OCI-LY7 (cell line): ENCODE measurements around the gene COG4. TPM values are rescaled to one million over a fixed set of nuclear protein-coding genes. Genes with fewer than 3 reads are reported as not detected.

Experiments used
- BruUV-seq: library from RNA; stranded (reverse); fragments of 400-500 nt; replicated peaks from 2 replicates; lab custom pipeline; 2021; lab: Mats Ljungman, UMichigan
- CTCF ChIA-PET: fragments of 300-600 bp; sonication (Branson Sonifier 250); formaldehyde crosslinking; loops from one replicate; lab custom pipeline; 2022; ENCODE audit warnings: antibody characterized with exemption; ENCODE audit not compliant: unreplicated experiment; lab: Charles Lee
- POLR2A ChIA-PET: fragments of 300-600 bp; sonication (Branson Sonifier 250); formaldehyde crosslinking; loops from one replicate; lab custom pipeline; 2022; ENCODE audit warnings: antibody characterized with exemption; lab: Charles Lee
- DNase-seq: peaks from one replicate; pipeline ENCODE4 v3.0.0-alpha.2; 2015; ENCODE audit warnings: low spot score
- H2AFZ ChIP-seq: fragments of 200-600 bp; sonication (generic), shearing (Covaris generic); 2 replicates; pipeline ENCODE4 v1.6.1; 2014; ENCODE audit warnings: mild to moderate bottlenecking, antibody characterized with exemption, low read length, moderate library complexity
- H3K27ac ChIP-seq: fragments of 200-600 bp; sonication (generic); 2 replicates; pipeline ENCODE4 v1.5.1; 2014; ENCODE audit warnings: mixed run types, low read depth, mild to moderate bottlenecking, moderate library complexity, low read length, inconsistent platforms; ENCODE audit not compliant: poor library complexity, severe bottlenecking
- H3K36me3 ChIP-seq: fragments of 200-600 bp; sonication (generic); 2 replicates; pipeline ENCODE4 v1.6.1; 2014; ENCODE audit warnings: mild to moderate bottlenecking, antibody characterized with exemption, low read length, moderate library complexity, mixed read lengths; ENCODE audit not compliant: insufficient read depth
- H3K4me1 ChIP-seq: fragments of 200-600 bp; sonication (generic); 2 replicates; pipeline ENCODE4 v1.5.1; 2014; ENCODE audit warnings: mild to moderate bottlenecking, low read length; ENCODE audit not compliant: insufficient read depth, poor library complexity, severe bottlenecking
- H3K4me2 ChIP-seq: fragments of 200-600 bp; sonication (generic); 2 replicates; pipeline ENCODE4 v1.6.1; 2014; ENCODE audit warnings: mild to moderate bottlenecking, low read length
- H3K4me3 ChIP-seq: fragments of 200-600 bp; sonication (generic); 2 replicates; pipeline ENCODE4 v1.5.1; 2014; ENCODE audit warnings: mild to moderate bottlenecking, low read depth, low read length; ENCODE audit not compliant: poor library complexity, severe bottlenecking
- H3K79me2 ChIP-seq: fragments of 200-600 bp; sonication (generic); 2 replicates; pipeline ENCODE4 v1.6.1; 2016; ENCODE audit warnings: low read depth, mild to moderate bottlenecking, low read length, moderate library complexity, mixed read lengths; ENCODE audit not compliant: insufficient read depth
- H3K9me2 ChIP-seq: fragments of 200-600 bp; sonication (generic); 2 replicates; pipeline ENCODE4 v1.6.1; 2016; ENCODE audit warnings: mild to moderate bottlenecking, low read length, mixed read lengths; ENCODE audit not compliant: insufficient read depth
- H3K9me3 ChIP-seq: fragments of 200-600 bp; sonication (generic); 2 replicates; pipeline ENCODE4 v1.6.1; 2014; ENCODE audit warnings: mild to moderate bottlenecking, mixed run types, low read length, mixed read lengths
- H4K20me1 ChIP-seq: fragments of 200-600 bp; sonication (generic); 2 replicates; pipeline ENCODE4 v1.6.1; 2014; ENCODE audit warnings: mild to moderate bottlenecking, antibody characterized with exemption, low read length, moderate library complexity, mixed read lengths; ENCODE audit not compliant: insufficient read depth
- EZH2phosphoT487 ChIP-seq: fragments of 200-600 bp; sonication (generic); IDR thresholded peaks from 2 replicates; pipeline ENCODE4 v1.6.1; 2018; ENCODE audit warnings: low read depth, borderline replicate concordance, mild to moderate bottlenecking, mixed run types, antibody characterized with exemption, low read length, moderate library complexity, mixed read lengths
- intact Hi-C: fragments of 100-400 bp; cut with micrococcal nuclease; formaldehyde crosslinking; loops from one replicate; pipeline ENCODE4 v1.10.0; 2022; ENCODE audit not compliant: unreplicated experiment
- total RNA-seq, 2 experiments: library from RNA; depleted of rRNA in 1 of 2; stranded (reverse); fragments of >200 nt in 1 of 2; shearing (Covaris generic) in 1 of 2; gene quantifications; 2 replicates each; pipeline ENCODE4 v1.2.3, GENCODE V29; 2014 to 2022
- TF ChIP-seq, protein P1 (sequence below): fragments of 200-600 bp; sonication (generic); conservative IDR thresholded peaks from 2 replicates; pipeline ENCODE4 v1.5.1; 2014; ENCODE audit warnings: mild to moderate bottlenecking, antibody characterized with exemption, low read length, moderate library complexity, mixed read lengths

The COG4 gene
- total RNA-seq, 2 experiments from 2014 or later = 48.8 to 100 TPM

DNA sequence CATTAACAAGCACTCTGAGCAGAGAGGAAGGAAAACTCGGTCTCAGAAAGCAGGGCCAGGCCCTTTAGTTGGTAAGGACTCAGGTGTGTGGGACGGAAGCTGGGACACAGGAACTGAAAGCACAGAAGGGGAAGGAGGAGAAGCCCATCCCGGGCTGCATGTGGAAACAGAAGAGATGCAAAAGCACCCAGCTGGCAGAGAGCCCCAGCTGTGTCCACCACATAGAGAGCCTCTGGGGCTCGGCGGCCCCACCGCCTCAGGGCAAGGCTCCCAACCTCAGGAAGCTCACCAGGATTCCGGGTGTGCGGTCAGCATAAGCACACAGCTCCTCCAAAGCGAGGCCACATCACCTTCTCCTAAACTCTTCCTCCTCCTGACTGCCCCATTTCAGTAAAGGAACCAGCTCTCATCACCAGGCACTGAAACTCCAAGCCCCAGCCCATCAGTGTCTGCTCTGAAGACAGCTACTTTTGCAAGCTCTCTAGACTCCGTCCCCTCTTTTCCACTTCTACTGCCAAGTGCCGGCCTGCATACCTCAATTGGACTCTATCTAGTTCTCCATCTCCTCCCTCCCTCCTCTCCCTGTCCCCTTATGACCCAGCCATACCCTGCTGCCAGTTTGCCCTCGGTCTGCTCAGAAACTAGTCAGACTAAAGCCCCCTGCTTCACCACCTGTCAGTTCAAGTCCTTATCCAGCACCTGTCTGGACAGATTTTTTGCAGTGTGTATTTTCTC, 90.5 kb downstream of the COG4 start:
- no peak overlapping the region for H2AFZ ChIP-seq
- peak overlapping the region; percentile 60 for H3K4me3 ChIP-seq
- CTCF ChIA-PET = interaction anchor here (0.5 to 1.2 kb wide), 2 partner anchors 11 to 20 kb away, joined by 3 read pairs; no protein-coding TSS in a partner anchor
- H3K27ac ChIP-seq = peak overlapping the region; percentile 100
- H4K20me1 ChIP-seq = no peaks in the 10 kb centered on the region
- peak; percentile 89 for DNase-seq
- H3K36me3 ChIP-seq = peaks cover 19% of the 10 kb centered on the region
- no TSS peak for BruUV-seq
- H3K4me1 ChIP-seq = peaks cover 85% of the 10 kb centered on the region
- peak overlapping the region; percentile 85 for H3K4me2 ChIP-seq
- POLR2A ChIA-PET = interaction anchor here (1.0 to 2.9 kb wide), 10 partner anchors 8 to 51 kb away, joined by 3 to 16 read pairs (median 8); partner anchors contain the start of gene FCSK
- peaks cover 78% of the 10 kb centered on the region for H3K79me2 ChIP-seq
- no peaks in the 10 kb centered on the region for H3K9me3 ChIP-seq
- H3K9me2 ChIP-seq = no peaks in the 10 kb centered on the region
- TF ChIP-seq EZH2phosphoT487 = no peak
- TF ChIP-seq, protein P1, sequence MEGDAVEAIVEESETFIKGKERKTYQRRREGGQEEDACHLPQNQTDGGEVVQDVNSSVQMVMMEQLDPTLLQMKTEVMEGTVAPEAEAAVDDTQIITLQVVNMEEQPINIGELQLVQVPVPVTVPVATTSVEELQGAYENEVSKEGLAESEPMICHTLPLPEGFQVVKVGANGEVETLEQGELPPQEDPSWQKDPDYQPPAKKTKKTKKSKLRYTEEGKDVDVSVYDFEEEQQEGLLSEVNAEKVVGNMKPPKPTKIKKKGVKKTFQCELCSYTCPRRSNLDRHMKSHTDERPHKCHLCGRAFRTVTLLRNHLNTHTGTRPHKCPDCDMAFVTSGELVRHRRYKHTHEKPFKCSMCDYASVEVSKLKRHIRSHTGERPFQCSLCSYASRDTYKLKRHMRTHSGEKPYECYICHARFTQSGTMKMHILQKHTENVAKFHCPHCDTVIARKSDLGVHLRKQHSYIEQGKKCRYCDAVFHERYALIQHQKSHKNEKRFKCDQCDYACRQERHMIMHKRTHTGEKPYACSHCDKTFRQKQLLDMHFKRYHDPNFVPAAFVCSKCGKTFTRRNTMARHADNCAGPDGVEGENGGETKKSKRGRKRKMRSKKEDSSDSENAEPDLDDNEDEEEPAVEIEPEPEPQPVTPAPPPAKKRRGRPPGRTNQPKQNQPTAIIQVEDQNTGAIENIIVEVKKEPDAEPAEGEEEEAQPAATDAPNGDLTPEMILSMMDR = no peak
- intact Hi-C loops = loop anchor here (1.0 kb wide), 1 partner anchor 52 kb away; no protein-coding TSS in a partner anchor

DNA sequence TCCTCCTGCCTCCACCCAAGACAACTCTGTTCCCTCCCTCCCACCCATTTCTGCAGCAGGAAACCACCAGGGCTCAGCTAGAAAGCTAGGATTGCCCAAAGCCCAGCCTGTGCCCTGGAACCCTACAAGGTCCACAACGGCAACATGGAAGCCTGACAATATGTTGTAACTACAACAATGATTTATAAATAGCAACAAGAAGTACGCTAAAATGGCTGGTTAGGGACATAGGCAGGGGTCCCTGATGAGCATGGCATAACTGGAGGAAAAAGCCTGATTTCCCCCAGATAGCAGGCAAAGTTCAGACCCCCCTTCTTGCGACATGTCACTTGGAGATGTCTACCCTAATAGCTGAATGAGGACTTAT, 91.0 kb downstream of the COG4 start:
- Histone ChIP-seq H3K4me1 (peaks cover 90% of the 10 kb centered on the region), H2AFZ (no peak overlapping the region), H4K20me1 (no peaks in the 10 kb centered on the region), H3K27ac (peak overlapping the region; percentile 100), H3K4me2 (peak overlapping the region; percentile 85), H3K9me3 (no peaks in the 10 kb centered on the region), H3K79me2 (peaks cover 77% of the 10 kb centered on the region), H3K4me3 (peak overlapping the region; percentile 60), H3K9me2 (no peaks in the 10 kb centered on the region), H3K36me3 (peaks cover 19% of the 10 kb centered on the region)
- TF ChIP-seq, protein P1 = no peak
- no peak for TF ChIP-seq EZH2phosphoT487
- BruUV-seq = no TSS peak
- ChIA-PET CTCF (interaction anchor here (0.7 to 1.2 kb wide), 2 partner anchors 11 to 24 kb away, joined by 3 to 4 read pairs; no protein-coding TSS in a partner anchor), POLR2A (interaction anchor here (0.9 to 2.9 kb wide), 11 partner anchors 8 to 51 kb away, joined by 3 to 16 read pairs (median 6); partner anchors contain the start of gene FCSK)
- intact Hi-C loops = loop anchor here (1.0 kb wide), 1 partner anchor 51 kb away; no protein-coding TSS in a partner anchor
- no peak for DNase-seq
